Fibroblast of mammary gland (primary cell): ENCODE measurements around the gene FRMPD4.

Source experiments
- DNase-seq: peaks from one replicate; pipeline ENCODE4 v3.0.0-alpha.2; 2010; ENCODE audit warnings: low read depth
- H3K4me3 ChIP-seq: 2 replicates; pipeline ENCODE4 v1.5.1; 2011; ENCODE audit warnings: low read depth, mild to moderate bottlenecking, low read length, moderate library complexity; ENCODE audit not compliant: control insufficient read depth
- TF ChIP-seq, protein P1 (sequence below): conservative IDR thresholded peaks from 2 replicates; pipeline ENCODE4 v1.5.1; 2011; ENCODE audit warnings: low read depth, low read length, inconsistent platforms; ENCODE audit not compliant: control insufficient read depth, insufficient read depth

FRMPD4 gene

DNA sequence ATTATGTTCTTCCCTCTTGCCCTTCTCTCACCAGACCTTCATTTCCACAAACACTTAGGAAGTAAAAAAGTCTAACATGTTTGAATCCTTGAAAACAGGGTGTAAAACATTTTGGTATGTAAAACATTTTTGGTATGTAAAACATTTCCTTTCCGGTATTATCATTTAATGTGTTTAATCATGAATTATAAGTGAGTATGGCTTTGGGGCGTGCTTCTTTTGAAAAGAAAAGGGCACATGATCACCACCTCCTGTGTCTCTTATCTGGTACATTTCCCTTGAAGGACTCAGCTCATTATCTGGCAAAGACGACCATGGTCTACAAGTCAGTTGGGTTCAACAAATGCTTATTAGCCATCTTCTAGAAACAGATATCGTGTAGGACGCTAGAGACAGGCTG, 283.6 kb downstream of the FRMPD4 start:
- no peak overlapping the region for H3K4me3 ChIP-seq
- DNase-seq, result no peak
- TF ChIP-seq, protein P1, sequence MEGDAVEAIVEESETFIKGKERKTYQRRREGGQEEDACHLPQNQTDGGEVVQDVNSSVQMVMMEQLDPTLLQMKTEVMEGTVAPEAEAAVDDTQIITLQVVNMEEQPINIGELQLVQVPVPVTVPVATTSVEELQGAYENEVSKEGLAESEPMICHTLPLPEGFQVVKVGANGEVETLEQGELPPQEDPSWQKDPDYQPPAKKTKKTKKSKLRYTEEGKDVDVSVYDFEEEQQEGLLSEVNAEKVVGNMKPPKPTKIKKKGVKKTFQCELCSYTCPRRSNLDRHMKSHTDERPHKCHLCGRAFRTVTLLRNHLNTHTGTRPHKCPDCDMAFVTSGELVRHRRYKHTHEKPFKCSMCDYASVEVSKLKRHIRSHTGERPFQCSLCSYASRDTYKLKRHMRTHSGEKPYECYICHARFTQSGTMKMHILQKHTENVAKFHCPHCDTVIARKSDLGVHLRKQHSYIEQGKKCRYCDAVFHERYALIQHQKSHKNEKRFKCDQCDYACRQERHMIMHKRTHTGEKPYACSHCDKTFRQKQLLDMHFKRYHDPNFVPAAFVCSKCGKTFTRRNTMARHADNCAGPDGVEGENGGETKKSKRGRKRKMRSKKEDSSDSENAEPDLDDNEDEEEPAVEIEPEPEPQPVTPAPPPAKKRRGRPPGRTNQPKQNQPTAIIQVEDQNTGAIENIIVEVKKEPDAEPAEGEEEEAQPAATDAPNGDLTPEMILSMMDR, result no peak

DNA sequence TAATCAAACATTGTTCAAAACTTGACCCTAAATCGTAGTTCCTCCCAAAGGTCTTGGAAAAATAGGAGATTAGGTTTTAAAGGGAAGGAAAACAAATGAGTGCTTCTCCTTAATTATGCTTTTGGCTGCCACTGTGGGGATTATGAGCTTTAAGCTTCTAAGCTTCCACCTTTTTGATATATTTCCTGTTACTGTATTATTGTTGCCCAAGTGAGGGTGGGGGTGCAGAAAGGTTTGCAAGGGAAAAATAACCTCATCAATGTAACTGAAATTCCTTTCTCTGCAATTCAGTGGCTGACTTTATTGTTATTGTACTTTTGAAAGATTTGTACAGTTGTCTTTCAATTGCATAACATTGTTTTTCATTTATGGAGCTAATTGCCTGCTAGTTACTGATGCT, 285.1 kb downstream of the FRMPD4 start:
- H3K4me3 ChIP-seq, result no peak overlapping the region
- TF ChIP-seq, protein P1, result no peak
- no peak for DNase-seq

DNA sequence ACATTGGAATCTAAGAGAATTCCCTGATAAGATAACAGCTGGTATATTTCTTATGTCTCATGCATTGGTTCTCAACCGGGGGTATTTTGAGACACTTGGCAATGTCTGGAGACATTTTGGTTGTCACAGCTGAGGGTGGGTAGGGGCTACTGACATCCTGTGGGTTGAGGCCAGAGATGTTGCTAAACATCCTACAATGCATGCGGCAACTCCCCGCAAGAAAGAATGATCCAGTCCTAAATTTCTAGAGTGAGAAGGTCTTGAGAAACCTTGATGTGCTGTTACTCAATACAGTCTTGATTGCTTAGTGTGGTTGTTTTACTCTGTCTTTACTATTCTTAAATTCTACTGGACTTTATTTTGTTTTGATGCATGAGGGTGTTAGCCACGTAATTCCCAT, 287.2 kb downstream of the FRMPD4 start:
- no peak overlapping the region for H3K4me3 ChIP-seq
- TF ChIP-seq, protein P1, result no peak
- no peak for DNase-seq

DNA sequence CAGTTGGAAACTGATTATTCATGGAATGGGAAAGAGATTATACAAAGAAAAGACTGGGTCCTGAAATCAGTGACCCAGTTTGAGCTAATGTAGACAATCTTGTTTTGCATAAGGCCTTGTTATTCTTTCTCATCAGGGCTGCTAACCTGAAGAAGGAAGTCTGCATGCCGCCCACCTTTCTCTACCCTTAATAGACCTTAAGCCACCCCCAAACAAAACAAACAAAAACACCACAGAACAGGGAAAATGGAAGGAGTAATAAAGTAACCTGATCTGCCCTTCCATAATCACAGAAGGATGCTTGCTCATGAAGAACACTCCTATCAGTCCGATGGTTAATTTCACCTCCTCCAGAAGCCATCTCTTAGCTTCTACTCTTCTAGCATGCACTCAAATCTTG, 288.1 kb downstream of the FRMPD4 start:
- TF ChIP-seq, protein P1, result no peak
- DNase-seq, result no peak
- no peak overlapping the region for H3K4me3 ChIP-seq

DNA sequence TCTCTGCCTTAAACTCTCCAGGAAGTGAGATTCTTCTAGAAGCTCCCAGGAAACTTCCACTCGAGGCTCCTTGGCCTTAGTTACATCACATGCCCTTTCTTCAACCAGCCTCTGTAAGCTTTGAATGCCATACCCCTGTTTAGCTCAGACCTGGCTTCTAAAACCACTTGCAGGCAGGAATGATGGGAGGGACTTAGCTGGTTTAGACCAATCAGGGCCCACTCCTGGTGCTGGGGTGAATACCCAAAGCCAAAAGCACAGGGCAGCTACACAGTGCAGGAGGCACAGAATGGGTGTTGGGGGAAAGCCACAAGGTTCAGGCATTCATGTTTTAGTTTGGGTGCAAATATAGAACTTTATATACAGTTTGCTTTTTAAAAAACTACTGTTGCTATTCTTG, 296.2 kb downstream of the FRMPD4 start:
- DNase-seq, result no peak
- H3K4me3 ChIP-seq, result no peak overlapping the region
- TF ChIP-seq, protein P1, result no peak

DNA sequence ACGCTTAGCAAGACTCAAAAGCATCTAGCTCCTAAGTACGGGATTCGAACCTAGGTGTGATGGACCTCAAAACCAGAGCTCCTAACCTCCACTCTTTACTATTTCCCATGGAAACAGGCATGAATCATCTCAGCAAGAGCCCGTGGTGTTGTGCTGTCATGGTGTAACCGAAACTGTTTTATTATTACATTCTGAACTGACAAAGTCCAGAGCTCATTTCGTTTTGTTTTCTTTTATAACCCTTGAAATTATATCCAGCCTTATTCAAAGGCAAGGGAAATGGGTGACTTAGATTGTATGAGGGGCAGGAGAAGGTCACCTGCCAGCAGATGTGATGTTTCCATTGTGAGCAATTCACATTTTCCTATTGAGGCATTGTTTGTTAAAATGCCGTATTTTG, 301.1 kb downstream of the FRMPD4 start:
- H3K4me3 ChIP-seq, result no peak overlapping the region
- no peak for DNase-seq
- TF ChIP-seq, protein P1, result no peak

DNA sequence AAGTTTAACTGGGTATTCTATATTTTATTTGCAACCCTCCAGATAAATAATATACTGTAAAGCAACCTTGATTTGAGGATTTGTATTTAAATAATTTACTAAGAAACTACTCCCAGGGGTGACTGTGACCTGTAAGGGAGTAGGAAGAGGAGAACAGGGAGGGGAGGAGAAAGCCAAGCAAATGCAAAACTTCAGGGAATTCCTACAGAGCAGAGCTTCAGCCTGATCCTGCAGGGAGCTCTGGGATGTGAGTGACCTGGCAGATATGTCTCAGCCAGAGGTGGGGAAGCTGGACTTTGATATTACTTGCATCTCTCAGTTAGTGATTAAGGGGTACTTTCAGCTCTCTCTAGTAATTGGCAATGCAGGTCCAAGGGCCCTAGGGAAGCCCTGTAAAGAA, 302.0 kb downstream of the FRMPD4 start:
- TF ChIP-seq, protein P1, result no peak
- no peak for DNase-seq
- H3K4me3 ChIP-seq, result no peak overlapping the region
